SU-DHL-6 (cell line): ENCODE measurements around the gene MYMK.

Experiments
- CTCF ChIP-seq: fragments of 200-600 bp; sonication (generic); IDR thresholded peaks from one replicate; pipeline ENCODE4 v1.5.1; 2017; ENCODE audit warnings: antibody characterized with exemption, mild to moderate bottlenecking, low read length, moderate library complexity; ENCODE audit not compliant: insufficient read depth, poor library complexity, severe bottlenecking
- EZH2phosphoT487 ChIP-seq: fragments of 200-600 bp; sonication (generic), shearing (Covaris generic); conservative IDR thresholded peaks from 2 replicates; pipeline ENCODE4 v1.6.1; 2018; ENCODE audit warnings: mild to moderate bottlenecking, antibody characterized with exemption, low read length, moderate library complexity, mixed read lengths

GRCh38 chr9:133527444-133527920, 2.7 kb upstream of the MYMK start:
- TF ChIP-seq EZH2phosphoT487 = no peak
- TF ChIP-seq CTCF = no peak
